22Rv1 (cell line): ENCODE data around the gene PHACTR1.
A peak's percentile ranks its signal among the peaks of the same experiment; 100 is the strongest.

ENCODE experiments used
- H3K27ac ChIP-seq: fragments of 450-650 bp; 2 replicates; pipeline ENCODE4 v1.5.1; 2017
- ZFX ChIP-seq: fragments of 450-650 bp; IDR thresholded peaks from 2 replicates; pipeline ENCODE4 v1.6.1; 2017; ENCODE audit warnings: antibody characterized with exemption, borderline replicate concordance
- TF ChIP-seq, protein P1 (sequence below): fragments of 450-650 bp; IDR thresholded peaks from 2 replicates; pipeline ENCODE4 v1.5.1; 2017; ENCODE audit warnings: mild to moderate bottlenecking

The PHACTR1 gene

DNA sequence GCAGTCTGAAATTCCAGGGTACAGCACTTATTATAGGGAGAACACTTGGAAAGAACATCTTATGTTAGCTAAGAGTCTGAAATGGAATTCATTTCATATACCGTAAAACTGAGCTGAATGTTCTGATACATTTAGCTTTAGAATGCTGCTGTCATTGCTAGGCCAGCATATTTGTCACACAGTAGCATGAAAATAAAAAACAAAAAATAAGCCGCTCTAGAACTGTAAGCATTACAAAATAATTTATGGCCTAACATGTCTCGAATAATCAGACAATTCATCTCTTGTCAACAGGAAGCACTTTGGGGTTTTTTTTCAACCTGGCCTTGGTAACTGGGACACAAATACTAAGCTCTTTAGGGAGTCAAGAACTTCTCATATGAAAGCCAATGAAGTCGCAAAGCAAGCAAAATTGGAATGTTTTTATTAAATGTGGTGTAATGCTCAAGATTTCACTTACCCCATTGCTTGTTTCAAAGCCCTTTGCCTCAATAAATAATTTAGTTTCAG, 115.7 kb downstream of the PHACTR1 start:
- TF ChIP-seq, protein P1, sequence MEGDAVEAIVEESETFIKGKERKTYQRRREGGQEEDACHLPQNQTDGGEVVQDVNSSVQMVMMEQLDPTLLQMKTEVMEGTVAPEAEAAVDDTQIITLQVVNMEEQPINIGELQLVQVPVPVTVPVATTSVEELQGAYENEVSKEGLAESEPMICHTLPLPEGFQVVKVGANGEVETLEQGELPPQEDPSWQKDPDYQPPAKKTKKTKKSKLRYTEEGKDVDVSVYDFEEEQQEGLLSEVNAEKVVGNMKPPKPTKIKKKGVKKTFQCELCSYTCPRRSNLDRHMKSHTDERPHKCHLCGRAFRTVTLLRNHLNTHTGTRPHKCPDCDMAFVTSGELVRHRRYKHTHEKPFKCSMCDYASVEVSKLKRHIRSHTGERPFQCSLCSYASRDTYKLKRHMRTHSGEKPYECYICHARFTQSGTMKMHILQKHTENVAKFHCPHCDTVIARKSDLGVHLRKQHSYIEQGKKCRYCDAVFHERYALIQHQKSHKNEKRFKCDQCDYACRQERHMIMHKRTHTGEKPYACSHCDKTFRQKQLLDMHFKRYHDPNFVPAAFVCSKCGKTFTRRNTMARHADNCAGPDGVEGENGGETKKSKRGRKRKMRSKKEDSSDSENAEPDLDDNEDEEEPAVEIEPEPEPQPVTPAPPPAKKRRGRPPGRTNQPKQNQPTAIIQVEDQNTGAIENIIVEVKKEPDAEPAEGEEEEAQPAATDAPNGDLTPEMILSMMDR = no peak
- no peak for TF ChIP-seq ZFX
- no peak overlapping the region for H3K27ac ChIP-seq

DNA sequence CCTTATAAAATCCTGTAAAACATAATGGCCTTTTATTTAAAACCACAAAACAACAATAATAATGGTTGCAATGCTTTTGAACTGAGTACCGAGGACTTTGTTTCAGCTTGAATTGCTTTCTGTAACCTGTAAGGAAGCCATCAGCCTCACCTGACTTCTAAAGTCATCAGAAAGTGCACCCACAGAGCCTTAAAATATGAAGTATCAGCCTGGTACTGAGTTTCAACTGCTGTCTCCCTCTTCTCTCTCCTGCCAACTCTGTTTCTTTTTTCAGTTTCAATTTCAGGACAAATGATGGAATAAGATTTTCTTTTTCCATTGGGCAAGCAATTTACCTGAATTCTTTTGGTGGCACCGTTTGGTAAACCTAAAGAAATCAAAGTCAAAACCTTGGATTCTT, 119.4 kb downstream of the PHACTR1 start:
- TF ChIP-seq ZFX = no peak
- TF ChIP-seq, protein P1 = no peak
- H3K27ac ChIP-seq = no peak overlapping the region

DNA sequence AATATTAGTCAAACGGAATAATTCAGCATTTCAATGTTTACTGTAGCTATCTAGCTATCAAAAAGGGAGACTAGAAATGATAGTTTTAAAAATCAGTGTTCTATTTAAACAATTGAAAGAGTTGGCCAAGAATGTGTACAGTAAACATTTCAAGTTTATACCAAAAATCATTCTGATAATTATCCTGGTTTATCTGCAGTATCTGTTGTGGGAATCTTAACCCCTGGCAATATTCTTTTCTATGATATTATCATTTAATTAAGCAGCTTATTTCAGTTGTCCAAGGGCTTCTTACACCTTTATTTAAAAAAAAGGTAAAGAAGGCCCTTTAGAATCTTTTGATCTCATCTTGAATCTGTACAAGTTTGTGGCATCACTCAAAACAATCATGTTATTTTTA, 125.1 kb downstream of the PHACTR1 start:
- TF ChIP-seq, protein P1 = no peak
- TF ChIP-seq ZFX = no peak
- no peak overlapping the region for H3K27ac ChIP-seq

DNA sequence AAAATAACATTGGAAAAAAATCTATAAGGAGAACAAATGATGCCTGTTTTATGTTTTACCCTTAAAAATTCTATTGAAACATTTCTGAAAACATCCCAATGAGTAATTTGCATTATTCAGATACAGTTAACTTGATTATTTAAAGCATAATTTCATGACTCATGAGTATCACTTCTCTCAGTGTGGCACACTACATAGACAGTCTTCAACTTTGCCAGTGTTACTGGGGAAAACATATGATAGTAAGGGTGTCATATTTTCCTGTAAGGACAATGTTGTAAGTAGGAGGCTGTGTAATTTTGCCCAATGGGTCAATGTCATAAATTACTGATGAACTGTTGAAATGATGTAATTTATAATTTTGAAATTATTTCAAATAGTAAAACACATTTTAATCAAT, 125.5 kb downstream of the PHACTR1 start:
- TF ChIP-seq ZFX = no peak
- TF ChIP-seq, protein P1 = no peak
- no peak overlapping the region for H3K27ac ChIP-seq

DNA sequence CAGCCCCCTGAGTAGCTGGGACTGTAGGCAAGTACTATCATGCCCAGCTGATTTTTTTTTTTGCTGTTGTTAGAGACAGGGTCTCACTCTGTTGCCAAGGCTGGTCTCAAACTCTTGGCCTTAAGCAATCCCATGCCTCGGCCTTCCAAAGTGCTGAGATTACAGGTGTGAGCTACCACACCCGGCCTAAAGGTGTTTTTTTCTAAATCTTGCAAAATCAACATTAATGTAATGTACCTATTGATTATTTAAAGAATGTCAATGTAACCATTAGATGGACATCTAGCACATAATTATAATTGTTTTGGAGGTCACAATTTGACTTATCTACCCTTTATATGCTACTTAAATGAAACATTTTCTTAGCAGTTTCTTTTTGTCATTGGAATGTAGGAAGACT, 126.1 kb downstream of the PHACTR1 start:
- no peak for TF ChIP-seq ZFX
- TF ChIP-seq, protein P1 = no peak
- H3K27ac ChIP-seq = no peak overlapping the region

DNA sequence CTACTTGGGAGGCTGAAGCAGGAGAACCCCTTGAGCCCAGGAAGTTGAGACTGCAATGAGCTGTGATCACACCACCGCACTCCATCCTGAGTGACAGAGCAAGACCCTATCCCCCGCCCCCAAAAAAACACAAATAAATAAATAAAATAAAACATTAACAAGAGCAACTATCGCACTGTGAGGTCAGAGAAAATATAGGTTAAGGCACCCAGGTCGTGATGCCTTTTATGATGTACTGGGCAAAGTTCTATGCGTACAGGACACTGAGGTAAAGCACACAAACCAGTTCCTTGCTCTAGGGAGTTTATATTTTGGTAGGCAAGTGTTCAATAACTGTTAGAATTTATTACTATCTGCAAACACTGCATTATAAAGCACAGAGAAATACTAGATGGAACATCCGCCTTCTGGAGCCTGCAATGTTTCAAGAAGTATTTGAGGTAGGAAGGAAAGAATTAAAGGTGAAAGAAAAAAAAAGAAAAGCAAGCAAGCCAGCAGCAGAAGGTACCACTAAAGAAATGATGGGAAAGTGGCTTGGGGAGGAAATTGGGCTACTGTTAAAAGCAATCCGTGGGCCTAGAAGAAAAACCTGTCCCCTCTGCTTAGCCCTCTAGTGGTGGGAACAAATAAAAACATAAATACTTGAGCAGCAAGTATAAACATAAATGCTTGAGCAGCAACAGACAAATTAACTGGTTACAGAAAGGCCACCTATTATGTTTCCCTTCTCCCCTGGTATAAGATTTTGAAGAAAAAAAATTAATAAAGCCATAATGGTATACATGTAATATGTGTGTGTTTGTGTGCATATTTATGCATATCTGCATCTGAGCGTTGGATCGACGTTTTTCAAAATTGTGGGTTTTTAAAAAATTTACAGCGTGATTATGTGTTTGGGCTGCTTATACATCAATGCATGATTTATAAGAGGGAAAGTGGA, 128.0 kb downstream of the PHACTR1 start:
- no peak overlapping the region for H3K27ac ChIP-seq
- TF ChIP-seq, protein P1 = peak; percentile 84
- TF ChIP-seq ZFX = no peak
